Measurements from ENCODE around the gene PTPRK.

- TF ChIP-seq CTCF (IDR thresholded peaks at IDR 0.05) = no peak
- TF ChIP-seq POLR2A (IDR thresholded peaks at IDR 0.05) = no peak
These were observed 474.4 kb downstream of the PTPRK start for GRCh38 chr6:128046033-128046432.
